Measurements from ENCODE around the gene BUD31.

- TF ChIP-seq CTCF (IDR thresholded peaks at IDR 0.05; ENCODE audit: insufficient read depth, low read length, poor library complexity, severe bottlenecking): no peak
- TF ChIP-seq EZH2phosphoT487 (conservative IDR thresholded peaks at IDR 0.05; ENCODE audit: low read length): no peak
These were observed 5.9 kb upstream of the BUD31 start for GRCh38 chr7:99402854-99403253.

Measured in SU-DHL-6 (cell line).